ENCODE results near the gene STUM.

- no peak for TF ChIP-seq CTCF (IDR thresholded peaks at IDR 0.05)
- TF ChIP-seq EZH2phosphoT487 (IDR thresholded peaks at IDR 0.05) = no peak
- TF ChIP-seq EZH2 (IDR thresholded peaks at IDR 0.05) = no peak
Measured at GRCh38 chr1:226603022-226603857, 54.7 kb downstream of the STUM start.

Data from neural progenitor cell (in vitro differentiated cells).